ENCODE data around the gene SDK1.
"Not testable (repeated sequence)": the region's sequence is repeated elsewhere in the genome, so short reads cannot be mapped to it uniquely, and the experiment has no call there.

Gene SDK1

DNA sequence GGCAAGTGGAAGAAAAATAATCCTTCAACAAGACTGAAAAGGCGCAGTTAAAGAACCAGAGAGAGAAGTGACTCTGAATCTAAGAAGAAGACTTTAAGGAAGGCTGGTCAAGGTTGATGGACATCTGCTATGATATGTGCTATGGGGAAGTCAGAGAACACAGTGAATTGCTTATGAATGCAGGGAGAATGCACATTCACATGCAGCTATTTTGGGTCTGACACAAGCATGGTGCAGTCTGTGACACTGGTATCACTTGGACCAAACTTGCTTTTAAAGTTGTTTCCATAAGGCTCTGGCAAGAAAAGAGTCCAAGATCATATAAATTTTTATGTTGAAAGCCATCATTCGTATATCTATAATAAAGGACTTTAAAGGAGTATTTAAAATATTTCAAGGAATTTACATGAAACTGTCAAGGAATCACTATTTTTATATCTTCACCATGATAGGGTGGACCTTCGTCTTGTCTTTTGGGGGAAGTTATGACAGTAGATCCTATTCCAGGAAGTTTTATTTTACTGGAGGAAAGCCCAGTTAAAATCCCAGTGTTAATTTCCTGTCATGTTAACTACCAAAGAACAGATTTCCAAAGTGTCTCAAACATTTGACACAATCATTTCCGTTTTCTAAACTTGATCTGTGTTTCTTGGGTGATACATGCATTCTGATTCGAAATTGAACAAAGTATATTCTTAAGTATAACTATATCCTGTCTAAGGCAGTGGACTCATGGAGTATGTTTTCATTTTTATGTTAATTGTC, 239.6 kb downstream of the SDK1 start:
- DNase-seq: no peak

DNA sequence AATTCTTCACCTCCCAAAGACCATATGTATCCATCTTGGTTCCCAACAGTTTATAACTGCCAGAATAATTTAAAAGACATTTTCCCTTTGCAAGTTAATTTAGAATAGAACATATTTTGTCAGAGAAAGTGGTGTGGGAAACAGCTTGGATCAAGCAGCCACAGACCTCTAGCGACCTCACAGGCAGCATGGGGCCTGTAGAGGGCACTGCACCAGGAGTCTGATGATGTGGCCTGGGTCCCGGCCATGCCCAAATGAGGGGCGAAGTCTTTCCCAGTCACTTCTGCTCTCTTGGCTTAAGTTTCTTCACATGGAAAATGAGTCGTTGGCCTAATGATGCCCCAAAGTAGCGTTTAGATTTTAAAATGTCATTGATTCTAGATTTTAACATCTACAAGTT, 243.2 kb downstream of the SDK1 start:
- no peak for DNase-seq

DNA sequence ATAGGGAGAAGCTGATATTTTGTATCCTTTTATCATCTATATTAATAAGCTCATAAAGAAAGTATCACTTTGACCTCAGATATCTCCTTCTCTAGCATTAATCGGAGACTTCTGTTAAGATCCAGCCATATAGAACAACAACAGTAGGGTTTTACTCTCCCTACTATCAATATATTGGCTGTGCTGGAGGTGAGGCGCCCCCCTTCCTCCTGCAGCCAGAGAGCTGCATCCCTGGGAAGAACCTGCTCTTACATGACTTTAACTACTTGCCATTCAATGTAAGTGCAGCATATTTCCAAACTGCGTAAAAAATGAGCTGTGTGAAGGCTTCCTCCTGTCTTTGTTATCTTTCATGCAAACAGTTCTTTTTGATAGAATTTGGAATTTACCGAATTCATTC, 247.8 kb downstream of the SDK1 start:
- DNase-seq: no peak

DNA sequence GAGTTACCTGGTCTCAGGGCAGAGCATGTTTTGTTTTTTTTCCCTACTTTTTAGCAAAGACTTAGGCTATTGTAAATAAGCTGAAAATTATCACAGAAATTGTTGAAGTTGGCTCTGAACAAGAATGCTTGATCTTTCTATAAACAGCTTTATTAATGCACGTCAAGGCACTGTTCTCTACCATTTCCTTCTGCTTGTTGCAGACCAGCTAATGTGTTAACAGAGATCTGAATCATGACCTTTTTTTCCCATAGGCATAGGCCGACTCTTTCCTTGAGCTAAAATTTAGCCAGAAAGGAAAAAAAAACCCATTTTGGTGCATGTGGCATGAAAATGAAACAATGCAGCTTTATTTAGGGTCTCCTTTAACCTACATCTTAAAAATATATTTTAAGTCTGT, 248.5 kb downstream of the SDK1 start:
- no peak for DNase-seq

DNA sequence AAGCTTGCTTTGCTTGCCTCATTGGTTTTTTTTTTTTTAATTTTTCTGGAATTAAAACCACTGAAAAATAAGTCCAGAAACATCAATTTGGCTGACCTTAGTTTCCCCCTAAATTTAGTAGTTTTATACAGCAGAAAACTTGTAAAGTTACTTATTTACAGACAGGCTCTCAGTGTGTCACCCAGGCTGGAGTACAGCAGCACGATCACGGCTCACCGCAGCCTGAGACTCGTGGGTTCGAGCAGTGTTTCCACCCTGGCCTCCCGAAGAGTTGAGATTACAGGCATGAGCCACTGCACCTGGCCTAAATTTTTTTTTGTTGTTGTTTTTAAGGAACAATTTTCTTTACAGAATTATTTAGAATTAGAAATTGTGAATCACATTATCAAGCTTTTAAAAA, 250.5 kb downstream of the SDK1 start:
- no peak for DNase-seq

DNA sequence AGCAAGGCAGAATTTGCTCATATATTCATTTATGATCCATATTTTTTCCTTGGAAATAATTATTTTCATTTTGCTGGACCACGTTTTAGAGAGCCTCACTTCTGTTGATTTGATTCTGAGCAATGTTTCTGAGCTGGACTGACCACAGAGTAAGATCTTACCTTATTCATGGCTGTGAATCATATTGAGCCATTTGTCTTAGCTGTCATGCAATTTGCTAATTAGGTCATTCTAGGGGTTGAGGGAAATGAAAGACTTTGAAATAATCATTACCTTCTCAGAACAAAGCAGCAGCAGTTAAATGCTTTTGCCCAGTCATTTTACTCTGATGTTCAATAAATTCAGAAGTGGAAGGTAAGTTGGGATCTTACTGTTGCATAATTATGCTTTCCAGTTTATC, 251.4 kb downstream of the SDK1 start:
- no peak for DNase-seq

DNA sequence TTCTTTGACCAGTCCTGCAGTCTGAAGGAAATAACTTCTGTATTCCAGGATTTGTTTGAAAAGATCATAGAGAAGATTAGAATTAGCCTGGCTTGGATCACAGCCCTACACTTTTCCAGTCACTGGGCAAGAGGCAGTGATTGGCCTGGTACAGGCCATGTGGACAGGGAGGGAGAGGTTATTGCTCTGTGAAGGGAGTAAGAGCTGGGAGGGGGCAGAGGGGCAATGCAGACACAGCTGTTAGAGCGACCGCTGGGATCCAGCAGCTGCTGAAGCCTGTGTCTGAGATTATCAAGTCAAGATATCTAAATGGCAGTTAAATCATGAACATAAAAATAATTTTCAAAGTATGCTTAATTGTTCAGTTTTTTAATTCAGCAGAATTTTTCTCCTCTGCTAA, 257.3 kb downstream of the SDK1 start:
- no peak for DNase-seq

DNA sequence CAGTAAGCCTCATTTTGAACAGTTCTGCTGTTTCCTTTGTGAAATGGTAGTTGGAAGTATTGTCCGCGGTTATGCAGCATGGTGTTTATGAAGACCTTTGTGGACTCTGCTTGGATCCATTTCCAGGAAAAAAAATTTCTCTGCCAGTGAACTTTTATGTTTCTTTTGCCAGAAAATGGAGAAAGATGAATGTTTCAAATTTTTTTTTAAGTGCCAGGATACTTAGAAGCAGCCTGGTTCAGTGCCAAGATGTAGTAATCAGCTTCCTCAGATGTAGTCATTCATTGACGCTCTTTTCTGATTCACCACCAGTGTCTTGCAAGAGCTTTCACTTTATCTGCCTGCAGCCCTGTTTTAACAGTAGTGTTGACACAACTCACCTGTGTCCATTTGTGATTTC, 258.2 kb downstream of the SDK1 start:
- no peak for DNase-seq

DNA sequence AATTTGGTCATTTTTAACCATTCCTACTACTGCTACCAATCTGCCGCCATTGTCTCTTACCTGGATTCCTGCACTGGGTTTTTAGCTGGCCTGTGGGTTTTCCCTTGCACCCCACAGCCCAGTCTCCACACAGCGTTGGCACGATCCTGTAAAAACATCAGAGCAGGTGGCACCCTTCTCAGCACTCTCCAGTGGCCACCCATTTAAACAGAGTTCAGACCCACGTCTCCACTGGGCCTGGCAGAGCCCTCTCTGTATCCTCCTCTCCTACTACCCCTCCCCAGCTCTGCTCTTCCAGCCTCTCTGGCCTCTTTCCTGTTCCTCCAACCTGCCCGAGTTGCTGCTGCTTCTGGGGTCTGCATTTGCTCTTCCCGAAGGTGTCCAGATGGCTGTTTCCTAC, 259.4 kb downstream of the SDK1 start:
- DNase-seq: no peak

DNA sequence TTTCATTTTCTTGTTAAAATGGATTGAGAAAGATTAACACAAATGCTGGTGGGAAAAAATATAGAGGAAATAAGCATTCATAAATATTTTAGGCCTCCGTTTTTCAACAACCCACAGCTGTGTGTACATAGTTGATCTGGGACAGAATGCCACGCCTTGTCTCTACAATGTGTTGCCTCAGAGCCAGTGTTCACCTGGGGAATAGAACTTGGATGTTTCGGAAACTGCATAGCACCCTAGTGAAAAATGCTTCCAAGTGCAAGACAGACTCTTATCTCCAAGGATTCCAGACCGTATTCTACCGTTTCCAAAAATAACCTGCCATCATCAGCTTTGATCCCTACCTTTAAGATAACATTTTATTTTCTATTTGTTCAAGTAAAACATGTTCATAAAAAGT, 260.9 kb downstream of the SDK1 start:
- DNase-seq: no peak

DNA sequence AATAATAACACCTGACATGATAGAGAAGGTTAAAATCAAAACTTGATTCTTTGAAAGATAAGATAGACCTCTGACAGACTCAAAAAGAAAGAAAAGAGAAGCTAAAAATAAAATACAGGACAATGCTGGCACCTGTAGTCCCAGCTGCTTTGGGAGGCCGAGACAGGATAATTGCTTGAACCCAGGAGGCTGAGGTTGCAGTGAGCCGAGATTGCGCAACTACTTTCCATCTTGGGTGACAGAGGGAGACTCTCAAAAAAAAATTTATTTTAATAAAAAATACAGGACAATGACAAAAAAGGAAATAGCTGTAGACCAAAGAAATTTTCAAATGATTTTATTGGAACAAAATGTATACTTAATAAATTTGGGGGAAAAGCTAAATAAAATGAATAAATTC, 263.2 kb downstream of the SDK1 start:
- no peak for DNase-seq

DNA sequence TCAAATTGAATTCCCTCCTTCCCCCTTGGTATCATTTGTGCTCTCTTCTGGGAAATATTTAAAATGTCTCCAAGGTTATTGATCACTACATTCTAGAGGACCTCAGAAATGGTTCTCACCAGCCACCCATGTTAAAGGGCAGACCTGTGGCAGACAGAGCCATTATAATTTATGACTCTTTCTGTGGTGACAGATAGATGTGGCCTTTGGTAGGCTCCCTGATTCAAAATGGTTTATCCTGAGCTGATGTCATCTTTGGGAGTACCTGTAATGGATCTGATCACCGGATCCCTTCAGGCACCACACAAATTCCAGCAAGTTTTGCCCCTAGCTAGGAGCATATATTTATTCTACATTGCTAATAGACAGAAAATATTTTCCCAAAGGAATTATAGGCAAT, 267.5 kb downstream of the SDK1 start:
- no peak for DNase-seq

DNA sequence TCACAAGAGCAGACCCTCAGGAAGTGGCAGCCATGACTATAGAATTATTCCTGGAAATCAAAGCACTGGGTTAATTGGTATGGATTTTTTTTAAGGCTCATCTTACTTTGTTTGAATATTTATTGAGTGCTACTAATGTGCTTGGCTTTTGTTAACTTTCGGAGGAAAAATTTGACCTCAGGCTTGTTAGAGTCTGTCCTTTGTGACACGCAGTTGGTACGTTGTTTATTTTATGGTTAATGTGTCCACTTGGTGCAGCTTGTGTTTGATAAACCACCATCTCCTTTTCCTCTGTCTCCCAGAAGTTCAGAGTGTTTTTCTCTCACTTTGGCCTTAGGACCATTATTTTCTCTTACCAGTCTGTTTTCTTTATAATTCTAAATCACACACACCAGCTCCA, 268.6 kb downstream of the SDK1 start:
- DNase-seq: no peak

DNA sequence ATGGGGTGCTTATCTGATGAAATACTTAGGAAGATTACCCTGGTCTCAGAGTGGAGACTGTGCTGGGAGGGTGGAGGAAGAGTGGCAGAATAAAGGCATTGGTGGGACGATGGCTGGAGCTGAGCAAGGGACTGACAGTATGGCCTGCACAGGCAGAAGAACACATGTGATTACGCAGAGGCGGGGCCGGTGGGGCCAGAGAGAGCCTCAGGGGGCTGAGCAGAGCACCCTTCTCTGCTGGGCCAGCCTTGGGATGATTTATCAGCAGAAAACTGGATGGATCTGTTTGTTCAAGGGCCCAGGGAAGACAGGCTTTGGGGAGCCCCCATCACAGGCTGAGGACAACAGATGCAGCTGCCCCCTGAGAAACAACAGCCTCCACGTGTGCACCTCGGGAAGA, 272.1 kb downstream of the SDK1 start:
- DNase-seq: no peak

DNA sequence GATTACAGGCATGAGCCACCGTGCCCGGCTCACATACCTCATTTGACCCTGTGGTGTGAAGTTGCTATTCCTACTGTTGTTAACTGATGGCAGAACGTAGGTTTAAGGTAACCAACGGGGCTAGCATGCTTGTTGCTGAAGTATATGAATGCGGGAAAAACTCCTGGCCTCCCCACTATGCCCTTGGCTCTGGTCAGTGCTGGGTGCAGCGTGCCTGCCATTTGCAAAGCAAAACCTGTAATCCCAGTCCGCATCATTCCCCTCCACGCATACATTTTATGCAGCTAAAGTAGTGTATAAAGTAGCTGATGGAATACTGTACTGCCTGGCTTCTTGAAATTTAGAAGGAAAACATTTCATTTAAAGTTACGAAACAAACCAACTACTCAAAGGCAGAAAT, 273.3 kb downstream of the SDK1 start:
- DNase-seq: no peak

DNA sequence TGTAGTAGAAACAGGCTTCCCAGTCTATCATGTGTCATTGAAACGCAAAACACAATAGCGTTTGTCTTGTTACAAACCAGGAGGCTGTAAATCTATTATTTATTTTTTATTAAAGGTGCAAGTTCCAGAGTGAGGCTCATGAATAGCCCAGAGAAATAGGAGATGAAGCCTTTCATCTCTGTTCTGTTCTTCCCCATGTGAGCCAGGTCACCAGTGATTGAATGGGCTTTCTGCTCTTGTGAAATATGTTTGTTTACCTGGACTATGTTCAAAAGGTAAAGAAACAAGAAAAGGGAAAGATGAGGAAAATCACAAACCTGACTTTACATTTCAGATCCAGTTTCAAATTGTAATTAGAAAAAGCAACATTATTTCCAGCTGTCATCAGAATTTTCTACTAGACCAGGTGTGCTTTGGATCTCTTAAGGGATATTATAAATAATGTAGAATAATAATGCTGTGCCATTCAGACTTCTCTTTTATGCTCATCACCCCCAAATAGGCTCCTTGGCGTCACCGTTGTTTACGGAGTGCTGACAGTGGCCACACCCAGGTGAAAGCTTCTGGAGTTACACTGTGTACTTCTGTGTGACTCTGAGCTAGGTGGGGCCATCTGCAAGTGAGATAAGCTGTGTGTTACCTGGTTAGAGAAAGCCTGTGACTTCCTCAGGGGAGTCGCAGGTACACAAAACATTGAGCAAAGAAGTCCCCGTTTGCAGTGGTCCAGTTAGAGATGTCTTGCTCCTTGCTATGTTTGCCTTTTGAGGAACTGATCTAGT, 274.9 kb downstream of the SDK1 start:
- no peak for DNase-seq

DNA sequence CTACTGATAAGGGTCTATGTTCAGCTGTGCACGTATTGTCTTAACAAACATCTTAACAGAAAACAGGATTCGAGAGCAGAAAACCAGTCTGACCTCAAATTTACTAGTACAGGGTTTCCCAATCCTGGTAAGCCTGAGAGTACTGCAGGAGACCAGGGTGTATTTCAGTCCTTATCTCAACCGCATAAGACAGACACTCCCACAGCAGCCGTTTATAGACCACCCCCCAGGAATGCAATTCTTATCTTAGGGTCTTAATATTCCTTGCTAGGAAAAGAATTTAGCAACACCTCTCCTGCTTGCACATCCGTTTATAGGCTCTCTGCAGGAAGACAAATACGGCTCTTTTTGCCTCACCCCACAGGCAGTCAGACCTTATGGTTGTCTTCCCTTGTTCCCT, 277.3 kb downstream of the SDK1 start:
- DNase-seq: no peak

DNA sequence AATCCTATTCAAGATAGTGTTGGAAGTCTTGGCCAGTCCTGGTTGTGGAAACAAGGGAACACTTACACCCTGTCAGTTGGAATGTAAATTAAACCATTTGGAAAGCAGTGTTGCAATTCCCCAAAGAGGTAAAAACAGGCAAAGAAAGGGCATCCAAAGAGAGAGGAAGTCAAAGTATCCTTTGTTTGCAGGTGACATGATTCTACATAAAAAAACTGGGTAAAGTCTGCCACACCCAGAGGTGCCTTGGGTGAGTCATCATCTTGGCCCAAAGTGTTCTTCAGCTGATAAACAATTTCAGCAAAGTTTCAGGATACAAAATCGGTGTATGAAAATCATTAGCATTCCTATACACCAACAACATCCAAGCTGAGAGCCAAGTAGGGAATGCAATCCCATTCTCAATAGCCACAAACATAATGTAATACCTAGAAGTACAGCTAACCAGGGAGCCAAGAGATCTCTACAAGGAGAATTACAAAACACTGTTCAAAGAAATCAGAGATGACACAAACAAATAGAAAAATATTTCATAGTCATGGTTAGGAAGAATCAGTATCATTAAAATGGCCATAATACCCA, 278.7 kb downstream of the SDK1 start:
- DNase-seq: no peak

DNA sequence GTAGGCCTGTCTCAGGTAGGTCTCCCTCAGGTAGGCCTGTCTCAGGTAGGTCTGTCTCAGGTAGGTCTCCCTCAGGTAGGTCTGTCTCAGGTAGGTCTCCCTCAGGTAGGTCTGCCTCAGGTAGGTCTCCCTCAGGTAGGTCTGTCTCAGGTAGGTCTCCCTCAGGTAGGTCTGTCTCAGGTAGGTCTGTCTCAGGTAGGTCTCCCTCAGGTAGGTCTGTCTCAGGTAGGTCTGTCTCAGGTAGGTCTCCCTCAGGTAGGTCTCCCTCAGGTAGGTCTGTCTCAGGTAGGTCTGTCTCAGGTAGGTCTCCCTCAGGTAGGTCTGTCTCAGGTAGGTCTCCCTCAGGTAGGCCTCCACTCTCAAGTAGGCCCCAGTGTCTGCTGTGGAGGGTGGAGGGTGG, 281.1 kb downstream of the SDK1 start:
- DNase-seq: not testable (repeated sequence)

DNA sequence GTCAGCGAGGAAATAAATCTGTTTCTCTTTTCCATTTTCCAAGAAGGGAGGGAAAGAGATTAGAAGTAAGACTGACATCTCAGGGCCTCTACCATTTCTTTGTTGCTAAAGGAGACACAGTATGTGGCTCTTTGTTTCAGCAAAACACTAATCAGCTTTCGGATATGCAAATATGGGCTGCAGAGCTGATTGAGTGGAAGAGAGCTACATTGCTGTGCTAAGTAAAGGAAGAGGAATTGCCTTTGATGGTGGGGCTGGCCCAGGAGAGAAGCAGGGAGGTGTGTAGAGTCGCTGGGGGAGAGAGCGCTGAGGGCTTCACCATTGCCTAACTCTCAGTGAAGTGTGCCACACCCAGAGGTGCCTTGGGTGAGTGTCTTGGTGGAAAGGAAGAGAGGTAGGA, 284.8 kb downstream of the SDK1 start:
- no peak for DNase-seq

DNA sequence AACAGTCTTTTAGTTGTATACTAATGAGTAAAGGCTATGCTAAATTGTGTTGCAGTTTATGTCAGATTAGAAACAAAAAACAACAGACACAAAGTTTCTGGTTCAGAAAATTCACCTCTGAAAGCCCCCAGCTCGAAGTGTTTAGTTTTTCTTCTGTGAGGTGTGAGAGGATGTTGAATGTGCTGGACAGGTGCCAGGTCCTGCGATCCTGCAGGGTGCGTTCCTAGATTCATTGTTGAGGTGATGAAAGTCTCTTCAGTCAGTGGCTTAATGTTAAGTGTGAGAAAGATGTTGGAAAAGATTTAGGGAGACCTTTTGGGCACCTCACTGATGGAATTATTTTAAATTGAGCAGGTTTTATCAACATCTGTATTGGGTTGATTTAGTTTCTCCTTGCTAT, 287.3 kb downstream of the SDK1 start:
- no peak for DNase-seq

DNA sequence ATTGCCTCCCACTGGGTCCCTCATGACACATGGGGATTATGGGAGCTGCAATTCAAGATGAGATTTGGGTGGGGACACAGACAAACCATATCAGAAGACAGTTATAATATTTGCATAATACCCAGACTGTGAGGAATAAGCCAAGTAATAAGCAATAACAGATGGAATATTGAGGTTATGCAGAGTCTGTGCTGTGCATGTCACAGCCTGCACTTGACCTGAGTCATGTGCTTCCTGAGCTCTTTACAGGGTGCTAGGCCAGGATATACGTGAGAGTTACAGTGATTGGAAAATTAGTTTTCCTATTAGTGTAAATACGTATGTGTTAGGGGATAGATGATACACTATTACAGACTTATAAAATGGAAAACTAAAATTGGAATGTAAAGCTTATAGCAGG, 288.7 kb downstream of the SDK1 start:
- DNase-seq: no peak

DNA sequence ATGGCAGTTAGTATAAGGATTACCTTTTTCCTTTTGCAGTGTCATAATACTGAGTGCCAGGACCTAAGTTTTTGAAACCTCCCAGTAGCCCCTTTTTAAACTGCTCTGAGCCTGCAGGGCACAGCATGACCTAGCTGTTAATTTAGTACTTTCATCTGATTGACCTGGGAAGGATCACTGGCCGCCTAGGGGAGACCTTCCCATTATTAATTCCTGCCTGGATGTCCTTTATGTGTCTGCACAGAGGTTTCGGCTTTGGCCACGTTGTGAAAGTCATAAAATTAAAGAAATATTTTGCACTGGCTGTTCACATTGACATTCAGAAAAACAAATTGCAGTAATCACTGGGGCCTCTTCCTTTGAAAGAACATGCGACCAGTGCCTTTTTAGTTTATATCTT, 290.2 kb downstream of the SDK1 start:
- DNase-seq: no peak

DNA sequence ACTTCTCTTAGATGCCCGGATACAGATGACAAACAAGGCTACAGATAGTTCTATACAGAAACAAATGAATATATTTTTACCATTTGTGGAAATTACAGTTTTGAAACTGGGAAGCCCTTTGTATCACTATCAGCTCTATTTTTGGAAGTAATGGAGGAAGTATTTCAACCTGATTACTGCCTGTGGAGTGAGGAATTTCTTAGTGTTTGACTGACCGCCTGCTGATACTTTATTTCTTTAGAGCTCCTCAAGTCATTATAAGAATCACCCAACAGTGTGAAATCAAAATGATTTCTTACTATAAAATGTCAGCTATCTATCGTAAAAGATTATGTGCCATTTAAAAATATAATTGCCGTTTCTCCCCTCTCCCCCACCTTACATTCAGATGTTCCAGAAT, 290.9 kb downstream of the SDK1 start:
- no peak for DNase-seq

Data from GOT3 (cell line).